Right lobe of liver (tissue), 4 donors: Measurements from ENCODE around the gene SLX4IP.

Experiments used
- CTCF ChIP-seq, 4 donors: fragments of 200-600 bp in 3 of 4; fragments of 450-650 bp in 1 of 4; IDR thresholded peaks; one replicate each; pipeline versions ENCODE4 v1.5.1 to v1.8.0; 2016 to 2022; ENCODE audit warnings: antibody characterized with exemption in 4 of 4, mild to moderate bottlenecking in 2 of 4
- POLR2A ChIP-seq: fragments of 450-650 bp; IDR thresholded peaks from one replicate; pipeline ENCODE4 v1.6.1; 2017; ENCODE audit warnings: antibody characterized with exemption, mild to moderate bottlenecking
- donor health status: DM: no; HTN: no; CAD: no.
- donor health status: DM: no; HTN: no; CAD: no.
- donor health status: DM: no; HTN: yes; CAD: no.

GRCh38 chr20:10676518-10676917 lies 241.4 kb downstream of the SLX4IP start:
- TF ChIP-seq POLR2A (no peak), CTCF (IDR thresholded peaks at IDR 0.05) (no peak)
